Gastroesophageal sphincter (tissue), 3 donors: ENCODE data around the gene KIAA1586.

Source experiments
- EP300 ChIP-seq: sonication (generic); formaldehyde crosslinking; IDR thresholded peaks from one replicate; pipeline ENCODE4 v1.6.1; 2017; ENCODE audit warnings: antibody characterized with exemption, mild to moderate bottlenecking
- POLR2A ChIP-seq, 2 donors: fragments of 450-650 bp; IDR thresholded peaks; one replicate each; pipeline ENCODE4 v1.6.1; 2017; ENCODE audit warnings: antibody characterized with exemption in 2 of 2, mild to moderate bottlenecking in 2 of 2, moderate library complexity in 1 of 2
- TF ChIP-seq, protein P1 (sequence below), 4 experiments: fragments of 200-600 bp in 2 of 4; fragments of 450-650 bp in 2 of 4; sonication (generic) in 1 of 4; IDR thresholded peaks; one replicate each; pipeline ENCODE4 v1.5.1; 2017 to 2019; ENCODE audit warnings: antibody characterized with exemption in 4 of 4, mild to moderate bottlenecking in 2 of 4, moderate library complexity in 2 of 4

DNA sequence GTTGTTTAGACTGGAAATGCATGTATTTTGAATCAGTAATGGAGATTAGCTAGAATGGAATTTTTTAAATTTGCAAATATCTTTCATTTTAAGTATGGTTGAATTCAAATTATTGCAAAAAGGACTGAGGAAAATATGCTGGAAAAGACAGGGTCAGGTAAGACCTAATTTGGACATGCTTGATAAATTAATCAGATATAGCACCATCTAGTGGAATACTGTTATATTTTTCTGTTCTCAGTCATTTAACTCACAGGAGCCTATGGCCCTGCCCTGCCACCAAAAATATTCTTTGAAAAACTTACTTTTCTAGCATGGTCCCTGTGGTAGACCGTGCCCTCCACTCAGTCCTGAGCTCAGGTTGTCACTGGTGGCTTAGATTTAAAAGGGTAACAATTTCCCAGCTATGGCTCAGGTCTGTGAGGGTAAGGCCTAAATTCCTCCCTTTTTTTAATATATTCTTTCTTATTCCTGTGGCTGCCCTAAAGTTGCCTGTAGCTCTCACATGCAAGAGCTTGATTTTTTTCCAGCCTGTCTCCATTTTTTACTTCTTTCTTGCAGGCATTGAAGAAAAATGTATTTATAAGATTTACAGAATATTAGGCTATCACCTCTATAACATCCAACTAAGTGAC is 25.3 kb upstream of the KIAA1586 start:
- no peak for TF ChIP-seq POLR2A (IDR thresholded peaks at IDR 0.05)
- TF ChIP-seq, protein P1, sequence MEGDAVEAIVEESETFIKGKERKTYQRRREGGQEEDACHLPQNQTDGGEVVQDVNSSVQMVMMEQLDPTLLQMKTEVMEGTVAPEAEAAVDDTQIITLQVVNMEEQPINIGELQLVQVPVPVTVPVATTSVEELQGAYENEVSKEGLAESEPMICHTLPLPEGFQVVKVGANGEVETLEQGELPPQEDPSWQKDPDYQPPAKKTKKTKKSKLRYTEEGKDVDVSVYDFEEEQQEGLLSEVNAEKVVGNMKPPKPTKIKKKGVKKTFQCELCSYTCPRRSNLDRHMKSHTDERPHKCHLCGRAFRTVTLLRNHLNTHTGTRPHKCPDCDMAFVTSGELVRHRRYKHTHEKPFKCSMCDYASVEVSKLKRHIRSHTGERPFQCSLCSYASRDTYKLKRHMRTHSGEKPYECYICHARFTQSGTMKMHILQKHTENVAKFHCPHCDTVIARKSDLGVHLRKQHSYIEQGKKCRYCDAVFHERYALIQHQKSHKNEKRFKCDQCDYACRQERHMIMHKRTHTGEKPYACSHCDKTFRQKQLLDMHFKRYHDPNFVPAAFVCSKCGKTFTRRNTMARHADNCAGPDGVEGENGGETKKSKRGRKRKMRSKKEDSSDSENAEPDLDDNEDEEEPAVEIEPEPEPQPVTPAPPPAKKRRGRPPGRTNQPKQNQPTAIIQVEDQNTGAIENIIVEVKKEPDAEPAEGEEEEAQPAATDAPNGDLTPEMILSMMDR (IDR thresholded peaks at IDR 0.05) = peak; percentile 44 to 61 (median 57)
- no peak for TF ChIP-seq EP300
